Epithelial cell of prostate (primary cell): ENCODE results near the gene TMEM128.

Experiments
- DNase-seq: peaks from one replicate; pipeline ENCODE4 v3.0.0-alpha.2; 2011; ENCODE audit warnings: low read depth, low spot score
- H3K27ac ChIP-seq: fragments of 450-650 bp; 2 replicates; pipeline ENCODE4 v1.5.1; 2017; ENCODE audit warnings: mild to moderate bottlenecking

The TMEM128 gene, protein sequence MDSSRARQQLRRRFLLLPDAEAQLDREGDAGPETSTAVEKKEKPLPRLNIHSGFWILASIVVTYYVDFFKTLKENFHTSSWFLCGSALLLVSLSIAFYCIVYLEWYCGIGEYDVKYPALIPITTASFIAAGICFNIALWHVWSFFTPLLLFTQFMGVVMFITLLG

DNA sequence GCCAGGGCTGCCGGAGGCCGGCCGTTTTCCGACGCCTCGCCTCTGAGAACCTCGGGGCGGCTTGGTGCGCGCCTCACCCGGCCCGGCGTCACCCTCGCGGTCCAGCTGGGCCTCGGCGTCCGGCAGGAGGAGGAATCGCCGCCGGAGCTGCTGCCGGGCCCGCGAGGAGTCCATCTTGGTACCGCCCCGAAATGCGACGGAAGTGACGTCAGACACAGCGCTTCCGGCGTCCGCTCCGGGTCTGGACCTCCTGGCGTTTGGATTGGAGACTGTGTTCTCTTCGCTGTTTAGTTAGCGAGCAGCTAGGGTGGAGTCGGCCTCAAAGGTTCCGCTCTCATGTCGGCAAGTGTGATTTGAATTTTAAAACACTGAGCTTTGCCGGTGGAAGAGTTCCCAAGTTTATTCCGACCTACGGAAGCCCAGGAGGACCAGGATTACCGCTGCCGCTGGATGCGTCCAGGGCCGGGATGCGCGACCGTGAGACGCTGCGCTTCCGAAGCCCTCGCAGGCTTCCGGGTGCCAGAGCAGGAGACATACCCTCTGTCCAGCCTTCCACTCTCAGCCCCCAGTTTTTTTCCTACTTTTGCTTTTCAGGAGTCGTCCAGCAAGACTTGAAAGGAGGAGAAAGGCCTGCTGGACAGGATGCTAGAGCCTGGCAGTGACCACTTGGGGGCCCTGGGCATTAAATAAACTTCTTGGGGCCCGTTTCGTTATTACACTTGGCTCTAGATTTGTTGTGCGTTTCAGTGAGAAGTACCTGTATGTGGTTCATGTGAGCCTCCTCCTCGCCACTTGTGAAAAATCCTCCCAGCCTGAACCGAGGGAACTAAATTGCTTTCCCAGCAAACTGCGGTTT is at the start of gene TMEM128:
TMEM128 (minus strand) TSS at position 195 of the 856 bp plus-strand sequence; CDS start at position 174, 21 bp downstream.
- peak within 1 kb of the TSS; percentile 93 for H3K27ac ChIP-seq

DNA sequence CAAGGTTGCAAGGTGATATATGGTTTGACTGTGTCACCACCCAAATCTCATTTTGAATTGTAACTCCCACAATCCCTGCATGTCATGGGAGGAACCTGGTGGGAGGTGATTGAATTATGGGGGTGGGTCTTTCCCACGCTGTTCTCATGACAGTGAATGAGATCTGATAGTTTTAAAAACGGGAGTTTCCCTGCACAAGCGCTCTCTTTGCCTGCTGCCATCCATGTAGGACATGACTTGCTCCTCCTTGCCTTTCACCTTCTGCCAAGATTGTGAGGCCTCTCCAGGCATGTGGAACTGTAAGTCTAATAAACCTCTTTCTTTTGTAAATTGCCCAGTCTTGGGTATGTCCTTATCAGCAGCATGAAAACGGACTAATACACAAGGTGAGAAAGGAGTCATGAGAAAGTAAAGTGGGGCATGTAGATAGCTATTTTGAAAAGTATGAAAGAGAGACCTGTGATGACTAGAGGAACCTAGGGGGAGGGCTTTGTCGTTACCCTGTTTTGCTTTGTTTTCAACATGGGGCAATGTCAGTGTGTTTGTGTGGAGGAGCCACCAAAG is 48.3 kb upstream of the TMEM128 start:
- DNase-seq: no peak
- H3K27ac ChIP-seq: no peak overlapping the region

More for the DNA sequence above, at the start of gene TMEM128:
- peak; percentile 55 for DNase-seq

DNA sequence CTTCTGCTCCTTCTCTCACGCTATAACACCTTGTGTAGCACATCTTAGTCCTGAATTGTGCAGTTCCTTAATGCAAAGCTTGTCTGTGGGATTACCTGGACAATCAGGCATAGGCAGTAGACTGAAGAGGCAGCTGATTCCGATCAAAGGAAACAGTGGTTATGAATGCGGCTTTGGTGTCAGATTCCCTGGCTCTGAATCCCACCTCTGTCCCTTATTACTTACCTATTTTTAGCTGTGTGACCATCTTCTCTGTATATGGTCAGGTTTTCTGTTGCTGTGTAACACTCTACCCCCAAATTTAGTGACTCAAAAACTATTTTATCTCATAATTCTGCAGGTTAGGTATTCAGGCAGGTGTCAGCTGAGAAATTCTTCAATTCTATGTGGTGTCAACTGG is 45.3 kb upstream of the TMEM128 start:
- DNase-seq: no peak
- no peak overlapping the region for H3K27ac ChIP-seq

DNA sequence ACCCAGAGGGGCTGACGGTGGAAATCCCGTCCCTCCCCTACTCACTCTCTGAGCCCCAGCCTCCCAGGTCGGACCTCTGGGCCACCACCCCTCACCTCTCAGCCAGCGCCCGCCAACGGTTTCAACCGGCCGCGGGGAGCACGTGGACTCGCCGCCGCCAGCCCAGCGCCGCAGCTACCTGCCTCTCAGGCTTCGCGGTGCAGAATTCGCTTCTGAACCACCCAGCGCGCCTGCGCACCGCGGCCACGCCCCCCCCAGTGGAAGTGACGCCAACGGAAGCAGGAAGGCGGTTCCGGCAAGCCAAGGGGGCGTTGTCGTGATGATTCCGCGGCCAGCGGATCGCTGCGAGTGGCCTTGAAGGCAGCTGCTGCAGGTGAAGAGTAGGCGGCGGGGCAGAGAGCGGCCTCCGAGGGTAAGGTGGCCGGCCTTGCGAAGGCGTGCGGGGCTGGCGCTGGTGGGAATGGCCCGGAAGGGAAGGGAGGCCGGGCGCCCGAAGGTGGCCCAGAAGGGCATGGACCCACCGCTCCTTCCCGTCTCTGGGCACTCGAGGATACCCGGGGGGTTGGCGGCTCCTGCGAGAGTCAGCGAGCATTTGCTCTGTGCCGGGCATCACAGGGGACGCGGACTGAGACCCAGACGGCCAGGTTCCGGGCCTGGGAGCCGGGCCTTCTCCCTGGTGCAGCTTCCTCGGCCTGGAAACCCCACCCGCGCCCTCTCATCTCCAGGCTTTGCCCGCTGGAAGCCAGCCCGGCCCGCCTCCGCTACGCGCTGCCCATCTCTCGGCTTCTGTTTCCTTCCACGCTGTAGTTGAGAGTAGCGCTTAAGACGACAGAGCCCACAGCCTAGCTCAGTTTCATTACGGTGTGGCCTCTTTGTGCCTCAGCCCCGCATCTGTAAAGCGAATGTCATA is 42.2 kb upstream of the TMEM128 start, which contains the start of the genes LYAR and ZBTB49:
LYAR (minus strand) TSS at position 214 of the 910 bp plus-strand sequence. CDS start 6,412 bp downstream, outside the sequence.
ZBTB49 (plus strand) TSS at position 311 of the 910 bp plus-strand sequence. CDS start 9,695 bp downstream, outside the sequence.
- peak within 1 kb of the TSS; percentile 54 for H3K27ac ChIP-seq
- peak; percentile 69 for DNase-seq

DNA sequence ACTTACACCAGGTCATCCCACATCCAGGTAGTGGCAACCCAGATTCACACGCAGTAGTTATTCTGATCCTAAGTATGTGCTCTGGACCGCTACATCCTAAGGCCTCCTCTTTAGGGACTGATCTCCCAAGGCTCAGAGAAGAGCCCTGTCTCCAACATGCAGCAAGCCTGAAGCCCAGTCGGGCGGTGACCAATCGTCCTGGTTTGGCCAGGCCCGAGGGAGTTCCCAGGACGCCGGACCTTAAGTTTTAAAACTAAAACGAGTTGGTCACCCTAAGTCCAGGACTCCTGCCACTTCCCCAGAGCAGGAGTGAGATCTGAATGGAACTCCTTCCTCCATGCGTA is 41.5 kb upstream of the TMEM128 start:
- no peak for DNase-seq
- H3K27ac ChIP-seq: peak overlapping the region; percentile 54

DNA sequence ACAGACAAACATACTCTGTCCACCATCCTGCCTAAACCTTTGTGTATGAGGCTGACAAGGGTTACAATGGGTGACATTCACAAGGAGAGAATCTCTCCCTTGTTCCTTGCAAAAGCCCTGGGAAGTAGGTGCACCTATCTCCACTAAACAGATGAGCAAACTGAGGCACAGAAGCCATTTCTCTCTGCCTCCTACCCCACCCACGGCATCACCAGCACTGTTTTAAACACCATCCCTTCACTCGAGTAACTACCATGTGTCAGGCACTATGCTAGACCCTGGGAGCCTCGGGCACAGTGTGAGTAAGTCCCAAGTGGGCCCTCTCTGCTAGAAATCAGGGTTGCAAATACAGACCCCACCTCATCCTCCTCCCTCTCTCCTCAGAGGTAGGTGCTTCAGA is 41.0 kb upstream of the TMEM128 start:
- DNase-seq: no peak
- H3K27ac ChIP-seq: peak overlapping the region; percentile 54

DNA sequence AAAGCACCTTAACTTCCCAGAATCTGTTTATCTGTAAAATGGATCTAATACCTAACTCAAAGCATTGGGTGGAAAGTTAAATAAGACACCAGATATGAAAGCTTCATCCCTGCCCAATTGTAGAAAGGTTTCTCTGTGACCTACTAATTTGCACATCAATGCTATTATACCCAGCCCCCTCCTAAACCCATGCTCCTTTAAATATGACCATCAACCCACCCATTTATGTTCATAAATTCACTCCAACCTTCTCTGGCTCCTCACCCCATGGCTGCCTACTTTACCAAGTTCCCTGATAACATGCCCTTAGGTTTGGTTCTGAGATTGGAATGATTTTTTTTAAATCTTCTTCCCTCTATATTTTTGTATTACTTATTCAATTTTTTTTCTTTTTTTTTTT is 40.1 kb upstream of the TMEM128 start:
- H3K27ac ChIP-seq: no peak overlapping the region
- no peak for DNase-seq

DNA sequence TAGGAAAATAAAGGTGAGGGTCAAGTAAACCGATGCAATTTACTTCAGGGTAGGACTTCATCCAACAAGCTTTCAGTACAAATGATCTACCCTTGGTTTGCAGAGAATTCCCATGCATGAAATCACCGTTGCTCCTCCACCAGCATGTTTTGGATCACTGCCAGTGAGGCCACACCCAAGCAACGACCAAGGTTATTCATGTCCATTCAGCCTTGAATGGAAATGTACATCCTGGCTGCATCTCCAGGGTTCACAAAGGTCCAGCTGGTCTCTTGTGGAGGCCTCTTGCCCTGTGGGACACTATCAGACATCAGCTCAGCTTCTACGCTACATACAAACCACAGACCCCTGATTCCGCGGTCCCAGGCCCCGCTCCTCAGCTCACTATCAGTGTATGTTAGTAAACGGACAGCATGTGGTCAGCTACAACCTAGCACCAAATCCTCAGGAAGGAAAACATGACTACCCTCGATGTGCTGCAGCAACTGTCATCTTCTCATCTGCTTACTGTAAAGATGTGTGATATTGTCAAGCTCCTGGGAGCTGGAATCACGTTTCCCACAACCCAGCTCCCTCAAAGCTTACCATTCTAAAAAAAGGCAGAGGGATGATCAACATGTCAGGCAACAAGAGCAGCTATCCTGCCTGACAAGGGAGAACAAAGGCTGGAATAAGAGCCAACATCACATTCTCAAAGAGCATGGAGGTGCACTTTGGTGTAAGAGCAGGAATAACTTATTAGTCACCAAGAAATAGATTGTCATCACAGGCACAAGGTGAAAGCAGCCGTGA is 37.0 kb upstream of the TMEM128 start:
- no peak overlapping the region for H3K27ac ChIP-seq
- DNase-seq: no peak

DNA sequence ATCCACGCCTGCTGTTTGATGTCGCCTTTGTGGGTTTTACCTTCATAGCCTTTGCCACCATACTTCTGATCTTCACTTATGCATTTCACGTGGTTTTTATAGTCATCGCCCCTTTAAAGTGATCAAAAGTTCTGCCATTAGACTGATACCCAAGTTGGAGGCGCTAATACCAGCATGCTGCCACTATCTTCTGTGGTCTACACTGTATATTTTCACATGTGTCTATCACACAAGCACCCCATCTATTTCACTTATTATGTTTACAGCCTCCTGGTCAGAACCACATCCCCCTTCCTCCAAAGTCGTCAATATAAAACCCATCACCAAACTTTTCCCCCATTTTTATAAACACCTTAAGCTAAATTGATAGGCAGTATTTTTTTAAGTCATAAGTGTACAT is 33.8 kb upstream of the TMEM128 start:
- no peak overlapping the region for H3K27ac ChIP-seq
- no peak for DNase-seq

DNA sequence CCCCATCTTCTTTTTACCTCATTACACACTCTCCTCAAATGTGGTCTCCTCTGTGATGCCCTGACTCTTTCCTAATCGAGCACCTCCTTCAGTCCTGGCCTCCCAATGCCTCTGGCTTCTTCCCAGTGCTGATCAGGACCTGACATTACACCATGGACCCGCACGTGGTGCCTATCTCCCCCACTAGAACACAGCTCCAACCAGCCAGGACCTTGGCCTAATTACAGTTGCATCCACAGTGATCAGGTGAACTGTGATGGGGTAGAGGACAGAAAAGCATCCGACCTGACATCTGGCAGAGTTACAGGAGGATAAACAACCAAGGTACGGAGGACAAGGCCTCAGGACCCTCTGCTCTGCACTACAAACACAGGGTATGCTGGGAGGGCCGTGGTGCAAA is 29.5 kb upstream of the TMEM128 start:
- no peak overlapping the region for H3K27ac ChIP-seq

DNA sequence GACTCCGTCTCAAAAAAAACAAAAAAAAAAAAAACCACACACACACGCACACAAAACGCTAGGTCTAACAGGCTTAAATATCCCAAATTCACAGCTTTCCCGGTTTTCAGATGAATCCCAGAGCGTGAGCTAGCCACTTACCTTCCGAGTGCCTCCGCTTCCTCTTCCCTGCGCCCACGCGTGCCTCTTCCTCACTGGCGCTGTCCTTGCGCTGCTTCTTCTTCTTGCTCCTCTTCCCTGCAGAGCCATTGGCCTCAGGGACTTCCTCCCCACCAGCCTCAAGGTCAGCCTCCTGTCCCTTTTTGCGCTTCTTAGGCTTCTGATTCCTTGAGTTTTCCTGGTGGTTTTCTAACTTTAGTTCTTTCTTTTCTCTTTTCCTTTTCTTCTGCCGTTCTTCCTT is 26.2 kb upstream of the TMEM128 start:
- no peak for DNase-seq
- no peak overlapping the region for H3K27ac ChIP-seq

More for the DNA sequence above, 29.5 kb upstream of the TMEM128 start:
- DNase-seq: no peak

DNA sequence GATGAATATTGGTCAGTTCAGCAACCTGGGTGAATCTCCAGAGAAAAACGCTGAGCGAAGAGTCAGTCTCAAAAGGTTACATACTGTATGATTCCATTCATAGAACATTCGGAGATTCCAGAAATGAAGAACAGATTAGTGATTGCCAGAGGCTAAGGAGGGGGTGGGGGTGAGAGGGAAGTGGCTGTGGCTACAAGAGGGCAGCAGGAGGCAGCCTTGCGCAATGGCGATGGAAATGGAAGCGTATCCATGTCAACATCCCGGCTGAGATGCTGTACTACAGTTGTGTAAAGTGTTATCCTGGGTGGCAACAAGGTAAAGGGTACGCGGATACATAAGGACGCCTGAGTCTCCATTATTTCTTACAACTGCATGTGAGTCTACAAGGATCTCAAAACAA is 23.9 kb upstream of the TMEM128 start:
- no peak overlapping the region for H3K27ac ChIP-seq
- DNase-seq: no peak

DNA sequence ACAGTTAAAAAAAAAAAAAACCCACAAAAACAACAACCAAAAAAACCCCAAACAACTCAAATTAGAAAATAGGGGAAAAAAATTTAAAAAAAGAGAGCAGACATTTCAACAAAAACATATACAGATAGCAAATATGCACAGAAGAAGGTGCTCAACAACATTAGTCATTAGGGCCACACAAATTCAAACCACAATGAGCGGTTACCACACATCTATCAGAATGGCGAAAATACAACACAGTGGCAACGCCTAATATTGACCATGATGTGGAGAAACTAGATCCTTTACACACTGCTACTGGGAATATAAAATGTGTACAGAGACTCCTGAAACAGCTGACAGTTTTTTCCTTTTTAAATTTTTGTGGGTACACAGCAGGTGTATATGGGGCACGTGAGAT is 22.5 kb upstream of the TMEM128 start:
- peak overlapping the region; percentile 95 for H3K27ac ChIP-seq
- no peak for DNase-seq

DNA sequence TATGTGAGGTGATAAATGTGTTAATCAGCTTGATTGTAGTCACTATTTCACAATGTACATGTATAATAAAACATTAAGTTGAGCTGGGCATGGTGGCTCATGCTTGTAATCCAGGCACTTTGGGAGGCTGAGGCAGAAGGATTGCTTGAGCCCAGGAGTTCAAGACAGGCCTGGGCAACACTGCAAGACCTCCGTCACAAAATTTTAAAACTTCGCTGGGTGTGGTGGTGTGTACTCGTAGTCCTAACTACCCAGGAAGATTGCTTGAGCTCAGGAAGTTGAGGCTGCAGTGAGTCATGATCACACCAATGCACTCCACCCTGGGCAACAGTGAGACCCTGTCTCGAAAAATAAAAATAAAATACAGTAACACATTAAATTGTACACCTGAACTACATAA is 21.8 kb upstream of the TMEM128 start:
- peak overlapping the region; percentile 95 for H3K27ac ChIP-seq
- peak; percentile 44 for DNase-seq

DNA sequence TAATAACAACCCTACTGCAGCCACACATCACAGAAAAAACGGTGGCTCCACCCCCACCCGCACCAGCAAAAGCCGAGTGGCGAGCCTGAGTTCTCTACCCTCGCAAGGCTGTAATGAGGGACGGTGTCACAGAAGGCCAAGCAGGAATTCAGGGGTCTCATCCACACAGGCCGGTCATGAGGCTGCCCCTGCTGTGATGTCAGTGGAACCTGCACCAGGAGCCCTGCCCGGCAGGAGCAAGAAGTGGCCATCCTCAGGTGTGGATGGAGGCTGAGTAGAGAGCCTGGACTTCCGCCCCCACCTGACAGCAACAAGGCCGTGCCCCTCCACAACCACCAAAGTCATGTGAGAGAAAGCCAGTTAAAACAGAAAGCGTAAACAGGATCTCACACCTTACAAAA is 21.3 kb upstream of the TMEM128 start:
- no peak for DNase-seq
- peak overlapping the region; percentile 95 for H3K27ac ChIP-seq

DNA sequence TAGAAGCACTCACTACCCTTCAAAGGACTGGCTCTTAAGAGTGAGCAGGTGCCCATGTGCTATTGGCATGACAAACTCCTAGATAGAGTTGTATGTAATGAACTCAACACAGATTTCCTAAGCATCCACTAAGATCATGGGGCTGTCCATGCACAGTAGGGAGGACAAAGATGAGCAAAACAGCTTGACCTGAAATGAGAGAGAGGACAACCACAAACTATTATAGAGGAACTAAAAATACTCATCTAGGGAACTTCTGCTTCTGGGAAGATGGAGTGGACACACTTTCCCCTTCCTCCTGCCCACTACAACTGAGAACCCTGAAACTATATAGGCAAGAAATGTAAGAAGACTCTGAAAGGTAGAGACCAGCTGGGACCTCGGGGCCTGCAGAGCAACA is 20.8 kb upstream of the TMEM128 start:
- no peak for DNase-seq
- peak overlapping the region; percentile 95 for H3K27ac ChIP-seq

DNA sequence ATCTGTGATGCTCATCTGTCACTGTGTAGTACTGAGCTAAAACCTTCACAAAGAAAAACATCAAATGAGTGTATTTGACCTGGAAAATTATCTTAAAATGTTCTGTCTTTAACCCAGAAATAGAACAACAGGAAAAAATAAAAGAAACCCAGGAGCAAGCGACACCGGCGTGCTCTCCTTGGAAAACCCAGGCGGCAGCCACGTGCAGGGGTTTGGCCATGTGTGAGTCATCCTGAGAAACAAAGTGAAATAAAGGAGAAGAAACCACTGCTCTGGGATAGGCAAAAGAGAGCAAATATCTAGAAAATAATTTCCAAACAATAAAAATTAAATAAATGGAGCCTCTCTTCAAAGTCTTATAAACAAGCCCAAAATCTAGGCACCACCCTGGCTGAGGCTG is 20.0 kb upstream of the TMEM128 start:
- DNase-seq: no peak
- H3K27ac ChIP-seq: no peak overlapping the region

DNA sequence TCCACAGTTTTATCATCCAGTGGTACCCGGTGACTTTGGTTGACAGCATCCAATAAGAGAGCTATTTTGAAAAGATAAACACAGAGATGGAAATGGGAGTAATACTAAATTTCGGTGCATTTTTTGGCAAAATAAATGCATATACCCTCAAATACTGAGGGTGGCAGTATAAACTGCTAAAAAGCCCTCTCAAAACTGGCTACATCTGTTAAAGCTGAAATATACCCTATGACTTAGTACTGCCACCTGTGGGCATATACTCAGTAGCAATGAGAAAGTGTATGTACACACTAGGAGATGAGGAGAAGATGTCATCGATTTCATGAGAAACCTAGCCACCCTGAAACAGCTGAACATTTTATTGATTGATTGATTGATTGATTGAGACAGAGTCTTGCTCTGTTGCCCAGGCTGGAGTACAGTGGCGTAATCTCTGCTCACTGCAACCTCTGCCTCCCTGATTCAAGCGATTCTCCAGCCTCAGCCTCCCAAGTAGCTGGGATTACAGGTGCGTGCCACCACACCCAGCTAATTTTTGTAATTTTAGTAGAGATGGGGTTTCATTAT is 12.2 kb upstream of the TMEM128 start:
- no peak for DNase-seq
- no peak overlapping the region for H3K27ac ChIP-seq

DNA sequence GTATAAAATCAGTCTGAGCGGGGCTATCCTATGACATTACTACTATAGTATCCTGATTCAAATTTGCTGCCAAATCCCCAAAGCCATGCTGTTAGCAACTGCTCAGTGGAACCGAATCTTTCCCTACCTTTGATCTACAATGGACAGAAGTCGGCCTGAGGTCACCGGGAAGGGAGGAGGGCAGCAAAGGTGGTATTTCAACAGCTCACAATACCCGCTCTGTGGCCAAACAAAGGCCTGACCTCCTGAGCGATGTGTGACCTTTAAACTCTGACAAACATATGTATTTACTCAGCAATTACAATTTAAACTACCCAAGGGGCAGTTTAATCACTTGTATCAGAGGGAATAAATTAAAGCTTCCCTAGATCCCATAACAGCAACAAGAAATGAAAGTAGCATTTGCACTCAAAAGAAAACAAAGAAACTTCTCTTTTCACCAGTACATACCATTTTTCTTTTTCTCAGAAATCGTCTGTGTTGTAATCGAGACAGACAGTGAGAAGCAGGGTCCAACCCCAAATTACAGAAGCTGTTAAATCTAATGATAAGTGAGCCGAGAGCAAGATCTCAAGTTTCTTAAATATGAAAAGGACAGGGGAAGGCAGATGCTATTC is 11.6 kb upstream of the TMEM128 start:
- H3K27ac ChIP-seq: no peak overlapping the region
- no peak for DNase-seq
